GM18519 (cell line): Measurements from ENCODE around the gene RTEL1.
"Not testable (repeated sequence)": the region's sequence is repeated elsewhere in the genome, so short reads cannot be mapped to it uniquely, and the experiment has no call there.

ENCODE experiments used
- ATAC-seq: cut with Tn5 transposase; IDR thresholded peaks from one replicate; pipeline ENCODE4 v1.9.1; 2021; ENCODE audit warnings: mild to moderate bottlenecking, moderate library complexity; ENCODE audit not compliant: unreplicated experiment, low FRiP score

RTEL1 gene

GRCh38 chr20:63657937-63658748 lies at the start of gene RTEL1:
Gene RTEL1 (plus strand): TSS chr20:63658312. CDS start chr20:63659403, 1,091 bp downstream.
- peak; percentile 58 for ATAC-seq

GRCh38 chr20:63610581-63611435 lies 47.3 kb upstream of the RTEL1 start:
- no peak for ATAC-seq

GRCh38 chr20:63611646-63612045 lies 46.5 kb upstream of the RTEL1 start:
- no peak for ATAC-seq

- no peak for ATAC-seq
Measured at GRCh38 chr20:63612276-63612931, 45.7 kb upstream of the RTEL1 start.

- ATAC-seq, result not testable (repeated sequence)
Measured at GRCh38 chr20:63613863-63614594, 44.1 kb upstream of the RTEL1 start.

GRCh38 chr20:63617092-63617875 lies 40.8 kb upstream of the RTEL1 start:
- no peak for ATAC-seq

- no peak for ATAC-seq
Measured at GRCh38 chr20:63617876-63618265, 40.2 kb upstream of the RTEL1 start.

- no peak for ATAC-seq
Measured at GRCh38 chr20:63618291-63618980, 39.7 kb upstream of the RTEL1 start.

GRCh38 chr20:63619086-63619485 lies 39.0 kb upstream of the RTEL1 start:
- ATAC-seq, result no peak

- no peak for ATAC-seq
Measured at GRCh38 chr20:63619505-63619904, 38.6 kb upstream of the RTEL1 start.

GRCh38 chr20:63620991-63621390 lies 37.1 kb upstream of the RTEL1 start:
- no peak for ATAC-seq

- no peak for ATAC-seq
Measured at GRCh38 chr20:63622096-63622495, 36.0 kb upstream of the RTEL1 start.

- ATAC-seq, result no peak
Measured at GRCh38 chr20:63622732-63623131, 35.4 kb upstream of the RTEL1 start.

GRCh38 chr20:63624486-63624885 lies 33.6 kb upstream of the RTEL1 start:
- no peak for ATAC-seq

- no peak for ATAC-seq
Measured at GRCh38 chr20:63625771-63626423, 32.2 kb upstream of the RTEL1 start.

GRCh38 chr20:63626424-63627128 lies 31.5 kb upstream of the RTEL1 start, which contains the start of gene GMEB2:
Gene GMEB2 (minus strand): TSS chr20:63627101. CDS start chr20:63619397, 7,704 bp downstream.
- peak; percentile 23 for ATAC-seq

GRCh38 chr20:63627129-63627750 lies 30.9 kb upstream of the RTEL1 start:
- ATAC-seq, result peak; percentile 59
